Neural cell (in vitro differentiated cells): ENCODE measurements around the gene PTGDR2.

Source experiments
- CTCF ChIP-seq: fragments of 450-650 bp; IDR thresholded peaks from 2 replicates; pipeline ENCODE4 v1.5.1; 2014; ENCODE audit warnings: antibody characterized with exemption, mild to moderate bottlenecking, moderate library complexity; ENCODE audit not compliant: poor library complexity, severe bottlenecking
- EP300 ChIP-seq: fragments of 450-650 bp; conservative IDR thresholded peaks from 2 replicates; pipeline ENCODE4 v1.6.1; 2014; ENCODE audit warnings: antibody characterized with exemption, mild to moderate bottlenecking, moderate library complexity; ENCODE audit not compliant: poor library complexity, severe bottlenecking
- EZH2 ChIP-seq: fragments of 200-600, 300-800 bp; shearing (Covaris generic), sonication (generic); IDR thresholded peaks from 2 replicates; pipeline ENCODE4 v1.6.1; 2014; ENCODE audit warnings: antibody characterized with exemption, low read length, borderline replicate concordance, mild to moderate bottlenecking; ENCODE audit not compliant: insufficient read depth, poor library complexity, severe bottlenecking
- MXI1 ChIP-seq: fragments of 450-650 bp; conservative IDR thresholded peaks from 2 replicates; pipeline ENCODE4 v1.6.1; 2014; ENCODE audit warnings: antibody characterized with exemption, mild to moderate bottlenecking; ENCODE audit not compliant: poor library complexity, severe bottlenecking
- POLR2AphosphoS5 ChIP-seq: IDR thresholded peaks from 2 replicates; pipeline ENCODE4 v1.6.1; 2012
- RAD21 ChIP-seq: fragments of 450-650 bp; conservative IDR thresholded peaks from 2 replicates; pipeline ENCODE4 v1.6.1; 2014; ENCODE audit warnings: antibody characterized with exemption, mild to moderate bottlenecking, moderate library complexity
- REST ChIP-seq: IDR thresholded peaks from 2 replicates; pipeline ENCODE4 v1.6.1; 2012; ENCODE audit warnings: borderline replicate concordance
- TAF1 ChIP-seq: IDR thresholded peaks from 2 replicates; pipeline ENCODE4 v1.6.1; 2012; ENCODE audit warnings: low read depth

GRCh38 chr11:60825118-60825517 lies 30.6 kb downstream of the PTGDR2 start:
- TF ChIP-seq RAD21 (no peak), CTCF (no peak), EP300 (no peak), REST (no peak), EZH2 (no peak), TAF1 (no peak), POLR2AphosphoS5 (no peak), MXI1 (no peak)
